ENCODE measurements around the gene ELN. TPM values are rescaled to one million over a fixed set of nuclear protein-coding genes. Genes with fewer than 3 reads are reported as not detected.
"Not testable (repeated sequence)": the region's sequence is repeated elsewhere in the genome, so short reads cannot be mapped to it uniquely, and the experiment has no call there.

The ELN gene
- not detected for polyA plus RNA-seq (2012; ENCODE audit: low read depth, missing spikeins)

GRCh38 chr7:74027683-74028320 is at the start of gene ELN:
ELN (plus strand) TSS chr7:74028173; CDS start chr7:74028188, 15 bp downstream.
- no peak for DNase-seq (ENCODE audit: insufficient read length, low spot score)
- no peak for TF ChIP-seq PAX5 (IDR thresholded peaks at IDR 0.05; ENCODE audit: insufficient read depth, low read length, severe bottlenecking)
- no peak for FAIRE-seq

GRCh38 chr7:73978661-73979563 is 49.1 kb upstream of the ELN start:
- FAIRE-seq (peak; percentile 87), DNase-seq (ENCODE audit: insufficient read length, low spot score) (peak; percentile 77)
- TF ChIP-seq SPI1 (IDR thresholded peaks at IDR 0.05; ENCODE audit: low read depth, low read length) (no peak), POLR2A (IDR thresholded peaks at IDR 0.05; ENCODE audit: low read depth, low read length) (no peak), PAX5 (IDR thresholded peaks at IDR 0.05; ENCODE audit: insufficient read depth, low read length, severe bottlenecking) (no peak), POU2F2 (IDR thresholded peaks at IDR 0.05; ENCODE audit: low read depth, low read length) (no peak), POLR2AphosphoS5 (IDR thresholded peaks at IDR 0.05; ENCODE audit: low read depth, low read length) (no peak), TAF1 (IDR thresholded peaks at IDR 0.05; ENCODE audit: low read depth, low read length) (no peak)

GRCh38 chr7:73979656-73980055 is 48.3 kb upstream of the ELN start:
- not testable (repeated sequence) for FAIRE-seq; DNase-seq (ENCODE audit: insufficient read length, low spot score)

GRCh38 chr7:73980206-73980605 is 47.8 kb upstream of the ELN start:
- DNase-seq (ENCODE audit: insufficient read length, low spot score) (no peak), FAIRE-seq (no peak)
- TF ChIP-seq POLR2AphosphoS5 (IDR thresholded peaks at IDR 0.05; ENCODE audit: low read depth, low read length), result no peak
- TF ChIP-seq TAF1 (IDR thresholded peaks at IDR 0.05; ENCODE audit: low read depth, low read length), result no peak
- no peak for TF ChIP-seq SPI1 (IDR thresholded peaks at IDR 0.05; ENCODE audit: low read depth, low read length)
- TF ChIP-seq POU2F2 (IDR thresholded peaks at IDR 0.05; ENCODE audit: low read depth, low read length), result no peak
- no peak for TF ChIP-seq POLR2A (IDR thresholded peaks at IDR 0.05; ENCODE audit: low read depth, low read length)
- TF ChIP-seq PAX5 (IDR thresholded peaks at IDR 0.05; ENCODE audit: insufficient read depth, low read length, severe bottlenecking), result no peak

- DNase-seq (ENCODE audit: insufficient read length, low spot score) (no peak), FAIRE-seq (no peak)
- TF ChIP-seq POLR2A (IDR thresholded peaks at IDR 0.05; ENCODE audit: low read depth, low read length) (no peak), SPI1 (IDR thresholded peaks at IDR 0.05; ENCODE audit: low read depth, low read length) (no peak), TAF1 (IDR thresholded peaks at IDR 0.05; ENCODE audit: low read depth, low read length) (no peak), POU2F2 (IDR thresholded peaks at IDR 0.05; ENCODE audit: low read depth, low read length) (no peak), POLR2AphosphoS5 (IDR thresholded peaks at IDR 0.05; ENCODE audit: low read depth, low read length) (no peak), PAX5 (IDR thresholded peaks at IDR 0.05; ENCODE audit: insufficient read depth, low read length, severe bottlenecking) (no peak)
Measured at GRCh38 chr7:73981933-73982332, 46.0 kb upstream of the ELN start.

- TF ChIP-seq PAX5 (IDR thresholded peaks at IDR 0.05; ENCODE audit: insufficient read depth, low read length, severe bottlenecking) (no peak), POLR2AphosphoS5 (IDR thresholded peaks at IDR 0.05; ENCODE audit: low read depth, low read length) (no peak), POU2F2 (IDR thresholded peaks at IDR 0.05; ENCODE audit: low read depth, low read length) (no peak), TAF1 (IDR thresholded peaks at IDR 0.05; ENCODE audit: low read depth, low read length) (no peak), SPI1 (IDR thresholded peaks at IDR 0.05; ENCODE audit: low read depth, low read length) (no peak), POLR2A (IDR thresholded peaks at IDR 0.05; ENCODE audit: low read depth, low read length) (no peak)
- FAIRE-seq, result no peak
- DNase-seq (ENCODE audit: insufficient read length, low spot score), result no peak
Measured at GRCh38 chr7:73983437-73984164, 44.4 kb upstream of the ELN start.

GRCh38 chr7:73984481-73985205 is 43.3 kb upstream of the ELN start:
- TF ChIP-seq SPI1 (IDR thresholded peaks at IDR 0.05; ENCODE audit: low read depth, low read length) (no peak), POLR2AphosphoS5 (IDR thresholded peaks at IDR 0.05; ENCODE audit: low read depth, low read length) (no peak), PAX5 (IDR thresholded peaks at IDR 0.05; ENCODE audit: insufficient read depth, low read length, severe bottlenecking) (no peak), TAF1 (IDR thresholded peaks at IDR 0.05; ENCODE audit: low read depth, low read length) (no peak), POU2F2 (IDR thresholded peaks at IDR 0.05; ENCODE audit: low read depth, low read length) (no peak), POLR2A (IDR thresholded peaks at IDR 0.05; ENCODE audit: low read depth, low read length) (no peak)
- no peak for FAIRE-seq
- no peak for DNase-seq (ENCODE audit: insufficient read length, low spot score)

- no peak for FAIRE-seq
- DNase-seq (ENCODE audit: insufficient read length, low spot score), result no peak
Measured at GRCh38 chr7:73985737-73986141, 42.2 kb upstream of the ELN start.

GRCh38 chr7:73986158-73986631 is 41.8 kb upstream of the ELN start:
- TF ChIP-seq SPI1 (IDR thresholded peaks at IDR 0.05; ENCODE audit: low read depth, low read length) (no peak), POLR2AphosphoS5 (IDR thresholded peaks at IDR 0.05; ENCODE audit: low read depth, low read length) (no peak), PAX5 (IDR thresholded peaks at IDR 0.05; ENCODE audit: insufficient read depth, low read length, severe bottlenecking) (no peak), POLR2A (IDR thresholded peaks at IDR 0.05; ENCODE audit: low read depth, low read length) (no peak), POU2F2 (IDR thresholded peaks at IDR 0.05; ENCODE audit: low read depth, low read length) (no peak), TAF1 (IDR thresholded peaks at IDR 0.05; ENCODE audit: low read depth, low read length) (no peak)
- no peak for FAIRE-seq
- no peak for DNase-seq (ENCODE audit: insufficient read length, low spot score)

More at GRCh38 chr7:73985737-73986141, 42.2 kb upstream of the ELN start:
- TF ChIP-seq POLR2AphosphoS5 (IDR thresholded peaks at IDR 0.05; ENCODE audit: low read depth, low read length) (no peak), TAF1 (IDR thresholded peaks at IDR 0.05; ENCODE audit: low read depth, low read length) (no peak), SPI1 (IDR thresholded peaks at IDR 0.05; ENCODE audit: low read depth, low read length) (no peak), POU2F2 (IDR thresholded peaks at IDR 0.05; ENCODE audit: low read depth, low read length) (no peak), POLR2A (IDR thresholded peaks at IDR 0.05; ENCODE audit: low read depth, low read length) (no peak), PAX5 (IDR thresholded peaks at IDR 0.05; ENCODE audit: insufficient read depth, low read length, severe bottlenecking) (no peak)
